OCI-M2 (cell line): ENCODE data around the gene ATP10D.

ENCODE experiments used
- DNase-seq: peaks from one replicate; lab custom pipeline; 2025; ENCODE audit not compliant: unreplicated experiment; lab: John Stamatoyannopoulos, UW

Gene ATP10D

GRCh38 chr4:47577779-47578553 lies 92.9 kb downstream of the ATP10D start:
- no peak for DNase-seq

DNA sequence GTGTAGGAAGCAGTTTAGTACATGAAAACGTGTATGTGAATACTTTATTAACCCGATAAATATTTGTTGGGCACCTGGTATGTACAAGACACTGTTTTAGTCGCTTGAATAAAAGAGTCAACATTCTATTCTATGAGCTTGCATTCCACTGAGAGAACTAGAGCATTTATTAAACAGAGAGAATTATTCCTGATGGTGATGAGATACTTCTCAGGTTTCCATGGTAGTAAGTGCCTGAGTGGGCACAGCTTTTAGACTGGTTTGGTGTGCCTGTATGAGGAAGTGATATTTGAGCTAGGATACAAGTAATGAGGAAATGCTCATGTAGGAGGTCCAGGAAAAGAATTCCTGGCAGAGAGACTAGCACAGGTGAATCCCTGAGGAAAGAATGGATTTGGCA lies 94.2 kb downstream of the ATP10D start:
- DNase-seq, result no peak

- DNase-seq, result no peak
Measured at GRCh38 chr4:47590325-47590724, 105.2 kb downstream of the ATP10D start.

GRCh38 chr4:47597696-47598095 lies 112.6 kb downstream of the ATP10D start:
- no peak for DNase-seq

GRCh38 chr4:47598320-47598719 lies 113.2 kb downstream of the ATP10D start:
- no peak for DNase-seq

DNA sequence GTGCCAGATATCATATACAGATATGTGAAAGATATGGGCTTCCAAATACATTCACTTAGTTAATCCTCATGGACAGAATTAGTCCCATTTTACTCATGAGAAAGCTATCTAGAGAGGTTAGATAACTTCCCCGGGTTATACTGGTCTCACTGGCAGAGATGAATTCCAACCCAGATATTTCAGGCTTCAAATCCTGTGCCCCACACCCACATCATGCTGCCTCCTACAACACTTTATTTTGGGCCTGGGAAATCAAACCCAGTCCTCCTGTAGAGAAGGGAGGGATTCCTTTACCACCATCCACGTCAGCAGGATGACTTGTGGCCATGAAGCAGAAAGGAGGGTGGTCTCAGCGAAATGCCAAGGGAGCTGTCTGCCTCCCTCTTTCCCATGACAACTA lies 113.8 kb downstream of the ATP10D start:
- no peak for DNase-seq

DNA sequence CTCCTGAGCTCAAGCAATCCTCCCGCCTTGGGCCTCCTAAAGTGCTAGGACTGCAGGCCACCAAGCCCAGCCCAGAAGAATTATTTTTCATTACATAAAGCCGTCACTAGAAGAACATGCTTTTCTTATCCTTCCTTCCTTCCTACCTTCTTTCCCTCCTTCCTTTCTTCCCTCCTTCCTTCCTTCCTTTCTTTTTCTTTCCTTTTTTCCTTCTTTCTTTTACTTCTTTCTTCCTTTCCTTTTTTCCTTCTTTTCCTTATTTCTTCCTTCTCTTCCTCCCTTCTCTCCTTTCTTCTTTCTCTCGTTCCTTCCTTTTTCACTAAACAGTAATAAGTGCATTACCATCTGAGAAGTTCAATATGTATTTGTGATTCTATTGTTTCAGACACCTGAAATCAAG lies 121.4 kb downstream of the ATP10D start:
- no peak for DNase-seq

- no peak for DNase-seq
Measured at GRCh38 chr4:47612116-47613023, 127.3 kb downstream of the ATP10D start.

DNA sequence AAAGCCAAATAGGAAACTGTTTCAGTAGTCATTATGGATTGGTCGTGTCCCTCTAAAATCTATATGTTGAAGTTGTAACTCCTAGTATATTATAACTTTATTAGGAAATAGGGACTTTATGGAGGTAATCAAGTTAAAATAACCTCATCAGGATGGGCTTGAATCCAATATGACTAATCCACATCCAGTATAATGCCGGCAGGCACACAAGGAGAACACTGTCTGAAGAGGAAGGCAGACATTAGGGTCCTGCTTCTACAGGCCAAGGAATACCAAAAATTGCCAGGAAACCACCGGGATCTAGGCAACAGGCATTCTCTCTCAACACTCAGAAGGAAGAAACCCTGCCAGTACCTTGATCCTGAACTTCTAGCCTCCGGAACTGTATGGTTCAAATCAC lies 130.3 kb downstream of the ATP10D start:
- DNase-seq, result no peak

DNA sequence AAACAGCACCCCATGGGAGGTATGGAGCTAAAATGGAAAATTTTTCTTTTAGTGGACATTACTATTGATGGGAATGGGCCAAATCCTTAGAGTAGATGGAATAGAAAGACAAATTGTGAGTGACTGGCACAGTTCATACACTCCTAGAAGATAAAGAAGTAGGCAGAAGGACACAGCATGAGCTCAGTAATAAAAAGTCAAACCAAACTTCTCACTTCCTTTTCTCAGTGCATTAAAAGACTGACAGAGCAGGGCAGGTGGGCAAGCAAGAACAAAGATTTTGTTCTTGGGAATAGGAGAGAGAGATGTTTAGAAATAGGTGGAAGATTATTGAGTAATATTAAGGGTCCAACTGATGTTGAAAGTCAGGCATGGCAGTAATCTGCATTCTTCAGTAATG lies 132.5 kb downstream of the ATP10D start:
- no peak for DNase-seq

DNA sequence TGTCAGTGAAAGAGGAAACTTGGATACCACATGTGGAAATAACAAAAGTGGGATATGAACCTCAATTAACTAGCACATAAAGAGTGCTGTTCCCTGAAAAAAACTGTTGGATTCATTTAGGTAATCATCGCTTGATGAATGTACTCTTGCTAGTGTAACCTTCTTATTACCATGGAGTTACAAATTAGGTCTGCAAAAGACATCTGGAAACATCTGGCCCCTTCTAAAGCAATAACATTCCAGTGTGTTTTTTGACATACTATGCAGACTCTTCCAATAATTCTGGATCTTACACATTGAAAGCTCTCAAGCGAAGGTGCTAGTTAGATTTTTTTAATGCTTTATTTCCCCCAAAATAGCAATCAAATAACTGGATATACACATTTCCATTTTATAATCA lies 134.6 kb downstream of the ATP10D start:
- no peak for DNase-seq

DNA sequence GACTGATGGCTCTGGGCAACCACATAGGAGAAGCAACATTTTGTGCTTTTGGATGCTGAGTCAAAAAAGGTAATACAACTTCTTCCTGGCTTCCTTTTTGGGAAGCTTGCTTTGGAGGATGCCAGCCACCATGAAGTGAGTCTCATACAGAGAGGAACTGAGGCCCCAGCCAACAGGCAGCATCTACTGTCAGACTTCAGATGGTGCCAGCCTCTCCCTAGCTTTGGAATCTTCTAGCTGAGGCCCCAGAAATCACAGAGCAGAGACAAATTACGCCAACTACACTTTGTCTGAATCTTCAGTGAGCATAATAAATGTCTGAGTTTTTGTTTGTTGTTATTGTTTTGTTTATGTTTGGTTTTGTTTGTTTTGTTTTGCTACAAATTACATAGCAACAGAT lies 136.1 kb downstream of the ATP10D start:
- no peak for DNase-seq

DNA sequence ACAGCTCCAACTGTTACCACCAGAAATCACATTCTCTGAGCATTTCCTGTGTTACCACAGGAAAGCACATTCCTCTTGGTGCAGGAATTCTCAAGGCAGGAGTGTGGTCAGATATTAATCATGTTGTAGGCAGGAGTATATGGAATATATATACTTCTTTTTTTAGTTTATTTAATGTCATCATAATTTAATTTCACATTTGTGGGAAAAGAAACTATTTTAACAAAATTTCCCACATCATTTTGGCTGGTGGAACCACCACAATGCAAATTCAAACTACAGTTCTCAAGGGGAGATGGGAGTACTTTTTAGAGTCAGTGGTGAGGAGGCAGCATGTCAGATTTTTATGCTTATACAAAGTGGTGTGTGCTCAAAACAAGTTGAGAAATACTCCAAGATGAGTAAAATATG lies 139.0 kb downstream of the ATP10D start:
- no peak for DNase-seq

GRCh38 chr4:47631161-47631560 lies 146.1 kb downstream of the ATP10D start:
- DNase-seq, result no peak

DNA sequence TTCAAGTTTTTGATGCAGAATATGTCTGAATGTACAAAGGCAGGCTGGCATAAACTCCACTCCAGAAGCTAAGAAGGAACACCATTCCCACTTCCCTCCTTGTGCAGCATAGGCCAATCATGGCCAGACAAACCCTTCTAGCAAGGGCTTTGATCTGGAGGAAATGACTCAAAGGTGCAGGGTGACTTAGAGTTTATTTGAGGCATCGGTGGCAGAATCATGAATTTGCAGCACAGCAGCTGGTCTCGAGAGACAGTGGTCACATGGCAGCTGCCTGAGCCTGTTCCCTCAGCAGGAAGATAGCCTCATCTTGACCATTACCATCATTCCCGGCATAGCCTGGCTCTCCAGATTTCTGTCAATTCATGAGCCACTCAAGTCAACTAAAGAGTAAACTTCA lies 154.5 kb downstream of the ATP10D start:
- DNase-seq, result no peak

DNA sequence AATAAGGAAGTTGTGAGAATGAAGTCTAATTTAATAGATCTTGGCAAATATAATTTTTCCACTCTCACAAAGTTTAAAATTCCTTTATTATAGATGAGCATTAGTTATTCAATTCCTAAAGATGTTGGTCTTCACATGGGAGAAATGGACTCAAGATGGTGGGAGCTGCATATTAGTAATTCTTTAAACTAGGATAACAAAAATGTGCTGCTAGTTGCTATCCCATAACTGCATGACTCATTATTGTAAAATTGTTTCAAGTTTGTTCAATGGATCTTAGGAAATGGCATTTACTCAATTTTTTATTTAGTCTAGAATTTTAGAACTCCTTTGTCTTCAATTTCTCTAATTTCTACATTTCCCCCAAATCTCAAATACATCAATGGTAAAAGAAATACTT lies 155.8 kb downstream of the ATP10D start:
- DNase-seq, result no peak

DNA sequence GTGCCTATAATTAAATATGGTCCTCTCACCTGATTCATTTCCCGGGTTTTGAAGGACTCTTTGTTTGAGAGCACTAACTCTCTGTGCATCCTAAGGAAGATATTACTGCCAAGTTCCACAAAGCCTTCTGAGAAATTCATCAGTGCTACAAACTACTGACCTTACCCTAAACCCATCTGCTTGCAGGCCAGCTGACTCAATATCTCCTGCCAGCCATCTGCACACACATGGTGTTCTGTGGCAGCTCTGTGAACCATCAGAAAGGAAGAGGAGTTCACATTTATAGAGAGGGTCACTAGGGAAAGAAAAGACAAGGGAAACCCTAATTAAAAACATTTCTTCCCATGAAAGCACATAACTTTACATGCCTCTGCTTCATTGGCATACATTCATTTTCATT lies 156.7 kb downstream of the ATP10D start:
- DNase-seq, result no peak

DNA sequence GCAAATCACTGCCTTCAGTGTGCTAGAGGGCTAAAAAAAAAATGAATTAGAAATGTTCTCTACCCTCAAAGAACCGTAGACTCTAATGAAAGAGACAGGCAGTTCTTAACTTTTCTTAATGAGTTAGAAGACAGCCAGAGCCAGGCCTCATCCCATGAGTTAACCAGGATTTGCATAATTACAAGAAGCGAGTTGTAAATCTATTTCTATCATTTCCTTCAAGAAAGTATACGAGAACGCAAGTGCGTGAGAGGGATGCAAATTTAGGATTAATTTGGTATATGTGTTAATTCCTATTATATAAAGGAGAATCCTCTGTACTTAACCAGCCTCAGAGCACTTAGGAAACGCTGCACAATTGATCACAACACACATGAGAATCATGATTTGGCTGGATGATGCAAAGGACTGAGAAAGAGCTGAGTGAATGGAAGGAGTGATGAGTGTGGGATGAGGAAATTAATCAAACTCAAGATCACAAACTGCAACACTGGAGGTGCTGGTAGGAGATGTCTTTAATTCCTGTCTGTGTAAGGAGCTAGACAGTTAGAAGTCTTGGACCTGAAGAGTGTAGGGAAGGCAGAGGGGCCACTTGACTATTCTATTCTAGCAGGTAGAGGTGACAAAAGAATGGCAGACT lies 157.2 kb downstream of the ATP10D start:
- DNase-seq, result no peak
